Measurements from ENCODE around the gene KIF4A. TPM values are rescaled to one million over a fixed set of nuclear protein-coding genes. Genes with fewer than 3 reads are reported as not detected.

KIF4A gene
- total RNA-seq, 2 donors from 2014 or later = not detected

DNA sequence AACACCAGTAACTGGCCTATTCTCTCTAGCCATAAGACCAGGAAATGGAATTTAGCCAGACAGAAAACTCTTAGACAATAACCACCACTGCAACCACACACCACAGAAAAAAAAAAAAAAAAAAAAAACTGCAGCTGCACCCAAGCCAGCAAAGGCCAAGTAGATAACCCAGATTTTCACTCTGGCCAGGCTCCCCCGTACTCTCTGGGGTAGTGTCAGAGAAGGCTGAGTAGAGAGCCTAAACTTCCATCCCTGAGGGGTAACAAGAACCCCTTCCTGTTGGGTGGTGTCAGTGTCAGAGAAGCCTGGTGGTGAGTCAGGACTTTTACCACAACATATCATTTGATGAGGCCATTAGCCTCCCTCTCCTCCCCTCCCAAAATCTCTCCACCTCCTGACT is 149.1 kb downstream of the KIF4A start:
- H3K27me3 ChIP-seq = no peaks in the 10 kb centered on the region
- no peak for ATAC-seq
- no peak overlapping the region for H3K4me3 ChIP-seq
- TF ChIP-seq, protein P1, sequence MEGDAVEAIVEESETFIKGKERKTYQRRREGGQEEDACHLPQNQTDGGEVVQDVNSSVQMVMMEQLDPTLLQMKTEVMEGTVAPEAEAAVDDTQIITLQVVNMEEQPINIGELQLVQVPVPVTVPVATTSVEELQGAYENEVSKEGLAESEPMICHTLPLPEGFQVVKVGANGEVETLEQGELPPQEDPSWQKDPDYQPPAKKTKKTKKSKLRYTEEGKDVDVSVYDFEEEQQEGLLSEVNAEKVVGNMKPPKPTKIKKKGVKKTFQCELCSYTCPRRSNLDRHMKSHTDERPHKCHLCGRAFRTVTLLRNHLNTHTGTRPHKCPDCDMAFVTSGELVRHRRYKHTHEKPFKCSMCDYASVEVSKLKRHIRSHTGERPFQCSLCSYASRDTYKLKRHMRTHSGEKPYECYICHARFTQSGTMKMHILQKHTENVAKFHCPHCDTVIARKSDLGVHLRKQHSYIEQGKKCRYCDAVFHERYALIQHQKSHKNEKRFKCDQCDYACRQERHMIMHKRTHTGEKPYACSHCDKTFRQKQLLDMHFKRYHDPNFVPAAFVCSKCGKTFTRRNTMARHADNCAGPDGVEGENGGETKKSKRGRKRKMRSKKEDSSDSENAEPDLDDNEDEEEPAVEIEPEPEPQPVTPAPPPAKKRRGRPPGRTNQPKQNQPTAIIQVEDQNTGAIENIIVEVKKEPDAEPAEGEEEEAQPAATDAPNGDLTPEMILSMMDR (IDR thresholded peaks at IDR 0.05) = no peak
- TF ChIP-seq POLR2A (IDR thresholded peaks at IDR 0.05) = no peak
- no peaks in the 10 kb centered on the region for H3K9me3 ChIP-seq
- intact Hi-C loops (cut with DNase I) = no loop called here
- WGBS, 2 donors = 11 to 17% methylated on average over 1 of the region's 1 CpG
- no peak overlapping the region for H3K27ac ChIP-seq
- no peak for DNase-seq
- H3K4me1 ChIP-seq = peaks cover 4% of the 10 kb centered on the region
- no peaks in the 10 kb centered on the region for H3K36me3 ChIP-seq (replicated peaks in 1 of 2; ENCODE audit: insufficient read depth in 1 of 2, low read depth in 2 of 2)

DNA sequence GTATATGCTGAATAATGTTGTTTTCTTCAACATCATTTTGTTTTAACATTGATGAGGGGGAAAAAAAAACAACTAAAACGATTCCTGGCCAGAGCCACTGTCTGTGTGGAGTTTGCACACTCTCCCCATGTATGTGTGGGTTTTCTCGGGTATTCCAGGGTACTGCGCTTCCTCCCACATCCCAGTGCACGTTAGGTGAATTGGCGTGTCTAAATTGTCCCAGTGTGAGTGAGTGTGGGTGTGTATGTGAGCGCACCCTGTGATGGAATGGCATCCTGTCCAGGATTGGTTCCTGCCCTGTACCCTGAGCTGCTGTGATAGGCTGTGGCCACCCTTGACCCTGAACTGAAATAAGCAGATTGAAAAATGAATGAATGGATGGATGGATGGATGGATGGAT is 152.3 kb downstream of the KIF4A start:
- peaks cover 7% of the 10 kb centered on the region for H3K4me1 ChIP-seq
- 53 to 55% methylated on average over 5 to 6 of the region's 6 CpGs for WGBS, 2 donors
- H3K27me3 ChIP-seq = no peaks in the 10 kb centered on the region
- no peak overlapping the region for H3K27ac ChIP-seq
- H3K9me3 ChIP-seq = no peaks in the 10 kb centered on the region
- DNase-seq (no peak), ATAC-seq (no peak)
- TF ChIP-seq POLR2A (IDR thresholded peaks at IDR 0.05) = no peak
- TF ChIP-seq, protein P1 (IDR thresholded peaks at IDR 0.05) = no peak
- no peaks in the 10 kb centered on the region for H3K36me3 ChIP-seq (replicated peaks in 1 of 2; ENCODE audit: insufficient read depth in 1 of 2, low read depth in 2 of 2)
- H3K4me3 ChIP-seq = no peak overlapping the region
- intact Hi-C loops (cut with DNase I) = no loop called here

GRCh38 chrX:70444326-70444945 is 154.5 kb downstream of the KIF4A start, which contains the start of gene DLG3:
DLG3 (plus strand) TSS chrX:70444835; CDS start chrX:70445202, 367 bp downstream.
- no peak within 1 kb of the TSS for H3K27ac ChIP-seq
- H3K36me3 ChIP-seq (replicated peaks in 1 of 2; ENCODE audit: insufficient read depth in 1 of 2, low read depth in 2 of 2) = no peaks in the 10 kb centered on the region
- H3K4me1 ChIP-seq = peaks cover 7% of the 10 kb centered on the region
- H3K9me3 ChIP-seq = no peaks in the 10 kb centered on the region
- intact Hi-C loops (cut with DNase I) = no loop called here
- no peak within 1 kb of the TSS for H3K4me3 ChIP-seq
- peak in 2 of 4 donors; percentile 19 to 40 for DNase-seq
- no peaks in the 10 kb centered on the region for H3K27me3 ChIP-seq
- no peak for ATAC-seq
- WGBS, 2 donors = 14 to 100% methylated on average over 1 to 18 of the region's 21 CpGs
- TF ChIP-seq, protein P1 (IDR thresholded peaks at IDR 0.05) = no peak
- TF ChIP-seq POLR2A (IDR thresholded peaks at IDR 0.05) = no peak

GRCh38 chrX:70444946-70445656 is 155.2 kb downstream of the KIF4A start:
- DNase-seq = no peak
- Histone ChIP-seq H3K27ac (no peak overlapping the region), H3K27me3 (no peaks in the 10 kb centered on the region), H3K9me3 (no peaks in the 10 kb centered on the region), H3K36me3 (replicated peaks in 1 of 2; ENCODE audit: insufficient read depth in 1 of 2, low read depth in 2 of 2) (no peaks in the 10 kb centered on the region), H3K4me1 (peaks cover 7% of the 10 kb centered on the region), H3K4me3 (no peak overlapping the region)
- intact Hi-C loops (cut with DNase I) = no loop called here
- TF ChIP-seq, protein P1 (IDR thresholded peaks at IDR 0.05) = no peak
- no peak for TF ChIP-seq POLR2A (IDR thresholded peaks at IDR 0.05)
- WGBS, 2 donors = 23 to 33% methylated on average over 1 to 4 of the region's 61 CpGs
- no peak for ATAC-seq
